Peyer's patch (tissue), 4 donors: ENCODE results near the gene CDKAL1.

Experiments used
- POLR2A ChIP-seq, 2 donors: fragments of 450-650 bp; IDR thresholded peaks; one replicate each; pipeline ENCODE4 v1.5.1; 2017; ENCODE audit warnings: antibody characterized with exemption in 2 of 2, mild to moderate bottlenecking in 2 of 2, moderate library complexity in 2 of 2
- TF ChIP-seq, protein P1 (sequence below), 6 experiments: fragments of 450-650 bp in 4 of 6; fragments of 200-600 bp in 2 of 6; sonication (generic) in 1 of 6; IDR thresholded peaks; one replicate each; pipeline ENCODE4 v1.5.1; 2017 to 2019; ENCODE audit warnings: antibody characterized with exemption in 6 of 6, mild to moderate bottlenecking in 3 of 6, moderate library complexity in 1 of 6

DNA sequence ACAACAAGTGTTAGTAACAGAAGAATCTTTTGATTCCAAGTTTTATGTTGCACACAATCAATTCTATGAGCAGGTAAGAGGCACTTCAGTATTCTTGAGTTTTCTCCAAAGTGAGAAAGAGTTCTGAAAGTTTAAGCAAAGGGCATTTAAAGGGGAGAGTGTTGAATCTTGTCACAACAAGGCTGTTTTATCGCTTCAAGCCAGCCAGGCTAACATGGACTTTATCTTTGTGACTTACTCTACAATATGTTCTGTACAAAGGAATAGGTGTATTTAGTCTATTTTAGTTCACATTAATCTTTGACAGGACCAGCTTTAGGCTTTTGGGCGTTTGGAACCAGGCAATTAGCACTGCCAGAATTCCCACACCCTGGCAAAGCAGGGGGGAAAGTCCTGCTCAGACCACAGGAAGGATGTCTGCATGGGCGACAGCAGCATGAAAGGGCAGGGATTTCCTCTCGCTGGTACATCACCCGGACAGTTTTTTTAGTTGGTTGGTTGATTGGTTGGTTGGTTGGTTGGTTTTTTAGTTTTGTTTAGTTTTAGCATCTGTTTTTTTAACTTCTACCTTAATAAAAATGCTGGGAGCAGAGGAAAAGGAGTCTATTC, 663.9 kb downstream of the CDKAL1 start:
- TF ChIP-seq, protein P1, sequence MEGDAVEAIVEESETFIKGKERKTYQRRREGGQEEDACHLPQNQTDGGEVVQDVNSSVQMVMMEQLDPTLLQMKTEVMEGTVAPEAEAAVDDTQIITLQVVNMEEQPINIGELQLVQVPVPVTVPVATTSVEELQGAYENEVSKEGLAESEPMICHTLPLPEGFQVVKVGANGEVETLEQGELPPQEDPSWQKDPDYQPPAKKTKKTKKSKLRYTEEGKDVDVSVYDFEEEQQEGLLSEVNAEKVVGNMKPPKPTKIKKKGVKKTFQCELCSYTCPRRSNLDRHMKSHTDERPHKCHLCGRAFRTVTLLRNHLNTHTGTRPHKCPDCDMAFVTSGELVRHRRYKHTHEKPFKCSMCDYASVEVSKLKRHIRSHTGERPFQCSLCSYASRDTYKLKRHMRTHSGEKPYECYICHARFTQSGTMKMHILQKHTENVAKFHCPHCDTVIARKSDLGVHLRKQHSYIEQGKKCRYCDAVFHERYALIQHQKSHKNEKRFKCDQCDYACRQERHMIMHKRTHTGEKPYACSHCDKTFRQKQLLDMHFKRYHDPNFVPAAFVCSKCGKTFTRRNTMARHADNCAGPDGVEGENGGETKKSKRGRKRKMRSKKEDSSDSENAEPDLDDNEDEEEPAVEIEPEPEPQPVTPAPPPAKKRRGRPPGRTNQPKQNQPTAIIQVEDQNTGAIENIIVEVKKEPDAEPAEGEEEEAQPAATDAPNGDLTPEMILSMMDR (IDR thresholded peaks at IDR 0.05): no peak
- TF ChIP-seq POLR2A (IDR thresholded peaks at IDR 0.05): no peak
